H9 (cell line): ENCODE measurements around the gene SAT2. TPM values are rescaled to one million over a fixed set of nuclear protein-coding genes. Genes with fewer than 3 reads are reported as not detected.

Source experiments
- DNase-seq: peaks from one replicate; pipeline ENCODE4 v3.0.0-alpha.2; 2017
- H2AFZ ChIP-seq: one replicate; pipeline ENCODE4 v1.6.1; 2013; ENCODE audit warnings: mild to moderate bottlenecking, low read length, control low read depth, moderate library complexity
- H2AK5ac ChIP-seq: 2 replicates; pipeline ENCODE4 v1.6.1; 2013; ENCODE audit warnings: low read length, control low read depth, mixed read lengths; ENCODE audit not compliant: insufficient read length
- H2BK120ac ChIP-seq: one replicate; pipeline ENCODE4 v1.6.1; 2013; ENCODE audit warnings: low read depth, mild to moderate bottlenecking, low read length, control low read depth, inconsistent platforms; ENCODE audit not compliant: poor library complexity, severe bottlenecking
- H2BK12ac ChIP-seq: 2 replicates; pipeline ENCODE4 v1.6.1; 2013; ENCODE audit warnings: low read length, control low read depth, mixed read lengths, low read depth; ENCODE audit not compliant: insufficient read length
- H2BK15ac ChIP-seq: 2 replicates; pipeline ENCODE4 v1.6.1; 2013; ENCODE audit warnings: low read depth, low read length, control low read depth
- H2BK20ac ChIP-seq: one replicate; pipeline ENCODE4 v1.6.1; 2013; ENCODE audit warnings: low read depth, mild to moderate bottlenecking, low read length, control low read depth, inconsistent platforms; ENCODE audit not compliant: poor library complexity, severe bottlenecking
- H2BK5ac ChIP-seq: 2 replicates; pipeline ENCODE4 v1.6.1; 2013; ENCODE audit warnings: low read length, control low read depth, mixed read lengths; ENCODE audit not compliant: insufficient read length
- H3K14ac ChIP-seq: 2 replicates; pipeline ENCODE4 v1.6.1; 2013; ENCODE audit warnings: low read length, control low read depth; ENCODE audit not compliant: insufficient read depth
- H3K18ac ChIP-seq: 2 replicates; pipeline ENCODE4 v1.6.1; 2013; ENCODE audit warnings: low read depth, mild to moderate bottlenecking, mixed read lengths, low read length, control low read depth; ENCODE audit not compliant: insufficient read length
- H3K23ac ChIP-seq: 2 replicates; pipeline ENCODE4 v1.6.1; 2013; ENCODE audit warnings: low read length, control low read depth, mixed read lengths, low read depth; ENCODE audit not compliant: insufficient read length
- H3K23me2 ChIP-seq: 2 replicates; pipeline ENCODE4 v1.6.1; 2013; ENCODE audit warnings: low read depth, mild to moderate bottlenecking, mixed read lengths, low read length, control low read depth; ENCODE audit not compliant: insufficient read length, poor library complexity, severe bottlenecking
- H3K27ac ChIP-seq: 2 replicates; pipeline ENCODE4 v1.5.1; 2013; ENCODE audit warnings: low read length, control low read depth, mixed read lengths, low read depth; ENCODE audit not compliant: insufficient read length
- H3K27me3 ChIP-seq: 2 replicates; pipeline ENCODE4 v1.6.1; 2013; ENCODE audit warnings: low read length, control low read depth, inconsistent platforms; ENCODE audit not compliant: insufficient read depth
- H3K4ac ChIP-seq: 2 replicates; pipeline ENCODE4 v1.6.1; 2013; ENCODE audit warnings: low read depth, mild to moderate bottlenecking, control low read depth, inconsistent platforms, low read length, moderate library complexity
- H3K4me1 ChIP-seq: 2 replicates; pipeline ENCODE4 v1.6.1; 2013; ENCODE audit warnings: low read length, control low read depth, inconsistent platforms; ENCODE audit not compliant: insufficient read depth
- H3K4me2 ChIP-seq: 2 replicates; pipeline ENCODE4 v1.6.1; 2013; ENCODE audit warnings: low read length, control low read depth, mixed read lengths; ENCODE audit not compliant: insufficient read length, insufficient read depth
- H3K56ac ChIP-seq: 2 replicates; pipeline ENCODE4 v1.6.1; 2013; ENCODE audit warnings: low read depth, mild to moderate bottlenecking, mixed read lengths, low read length, control low read depth; ENCODE audit not compliant: insufficient read length
- H3K79me1 ChIP-seq: 2 replicates; pipeline ENCODE4 v1.6.1; 2013; ENCODE audit warnings: low read depth, mild to moderate bottlenecking, moderate library complexity, low read length, control low read depth, inconsistent platforms; ENCODE audit not compliant: insufficient read depth, poor library complexity, severe bottlenecking
- H3K79me2 ChIP-seq: 2 replicates; pipeline ENCODE4 v1.6.1; 2013; ENCODE audit warnings: low read length, control low read depth, inconsistent platforms; ENCODE audit not compliant: insufficient read depth
- H3K9ac ChIP-seq: 2 replicates; pipeline ENCODE4 v1.6.1; 2013; ENCODE audit warnings: low read length, control low read depth, mixed read lengths; ENCODE audit not compliant: insufficient read length; ENCODE audit errors: extremely low read depth
- H3K9me3 ChIP-seq: one replicate; pipeline ENCODE4 v1.6.1; 2013; ENCODE audit warnings: low read depth, low read length, inconsistent platforms; ENCODE audit not compliant: control insufficient read depth
- H3T11ph ChIP-seq: one replicate; pipeline ENCODE4 v1.6.1; 2013; ENCODE audit warnings: mild to moderate bottlenecking, low read length, control low read depth, inconsistent platforms
- H4K20me1 ChIP-seq: one replicate; pipeline ENCODE4 v1.6.1; 2013; ENCODE audit not compliant: control insufficient read depth, insufficient read length, insufficient read depth
- H4K5ac ChIP-seq: 2 replicates; pipeline ENCODE4 v1.6.1; 2013; ENCODE audit warnings: low read depth, mild to moderate bottlenecking, mixed read lengths, low read length, control low read depth; ENCODE audit not compliant: insufficient read length
- H4K8ac ChIP-seq: replicated peaks from 2 replicates; pipeline ENCODE4 v1.6.1; 2013; ENCODE audit warnings: low read length, control low read depth, mixed read lengths, low read depth; ENCODE audit not compliant: insufficient read length
- H4K91ac ChIP-seq: 2 replicates; pipeline ENCODE4 v1.6.1; 2013; ENCODE audit warnings: low read depth, mild to moderate bottlenecking, moderate library complexity, mixed read lengths, low read length, control low read depth; ENCODE audit not compliant: insufficient read length
- H3K27ac Mint-ChIP-seq, 3 experiments: 2 replicates in 2 of 3; 3 replicates in 1 of 3; pipeline ENCODE4 v1.8.0; 2020 to 2021; ENCODE audit warnings: mixed read lengths in 3 of 3, mild to moderate bottlenecking in 1 of 3, moderate library complexity in 1 of 3
- H3K27me3 Mint-ChIP-seq: 2 replicates; pipeline ENCODE4 v1.8.0; 2021; ENCODE audit warnings: low read depth, mild to moderate bottlenecking, moderate library complexity, mixed read lengths
- H3K36me3 Mint-ChIP-seq, 3 experiments: 2 replicates in 2 of 3; 3 replicates in 1 of 3; pipeline ENCODE4 v1.8.0; 2020 to 2021; ENCODE audit warnings: low read depth in 3 of 3, mixed read lengths in 3 of 3; ENCODE audit not compliant: insufficient read depth in 1 of 3
- H3K4me1 Mint-ChIP-seq, 2 experiments: 2 replicates each; pipeline ENCODE4 v1.8.0; 2020; ENCODE audit warnings: mixed read lengths in 2 of 2
- H3K4me3 Mint-ChIP-seq, 2 experiments: 2 replicates in 1 of 2; 3 replicates in 1 of 2; pipeline ENCODE4 v1.8.0; 2020 to 2021; ENCODE audit warnings: mild to moderate bottlenecking in 2 of 2, mixed read lengths in 2 of 2, moderate library complexity in 1 of 2
- H3K9me3 Mint-ChIP-seq, 2 experiments: 2 replicates in 1 of 2; 3 replicates in 1 of 2; pipeline ENCODE4 v1.8.0; 2020; ENCODE audit warnings: mild to moderate bottlenecking in 2 of 2, mixed read lengths in 2 of 2, moderate library complexity in 1 of 2
- CTCF ChIP-seq: fragments of 200-600 bp; sonication (generic); conservative IDR thresholded peaks from 3 replicates; pipeline ENCODE4 v1.8.0; 2021; ENCODE audit warnings: antibody characterized with exemption, mild to moderate bottlenecking
- WGBS: extraction: QIAGEN DNeasy Blood & Tissue Kit; methylation state at CpG from one replicate; pipeline ENCODE4 v1.1.7; 2013; ENCODE audit warnings: missing lambda C conversion rate, low lambda C conversion rate, mixed read lengths; ENCODE audit not compliant: insufficient read length; ENCODE audit errors: extremely low coverage; 5-methylcytosine and 5-hydroxymethylcytosine counted together
- total RNA-seq: library from RNA; stranded (reverse); gene quantifications from 2 replicates; pipeline ENCODE4 v1.2.1, GENCODE V29; 2021

The SAT2 gene
- total RNA-seq, 1 experiment from 2014 or later = 72.1 TPM

- peaks cover 10 to 43% (median 38%) of the 10 kb centered on the region in 3 experiments for H3K36me3 Mint-ChIP-seq
These were observed 44.1 kb downstream of the SAT2 start, which contains the start of gene MPDU1 for GRCh38 chr17:7583253-7584109. MPDU1 (plus strand) TSS chr17:7583852; CDS start chr17:7583863, 11 bp downstream.

More at GRCh38 chr17:7583253-7584109, 44.1 kb downstream of the SAT2 start, which contains the start of gene MPDU1:
- peak within 1 kb of the TSS; percentile 93 for H3T11ph ChIP-seq
- peak within 1 kb of the TSS; percentile 92 for H3K56ac ChIP-seq
- peak within 1 kb of the TSS; percentile 79 for H3K4me2 ChIP-seq
- H3K4me1 ChIP-seq = no peaks in the 10 kb centered on the region
- Mint-ChIP-seq H3K4me1 (peaks cover 31 to 55% of the 10 kb centered on the region in 2 experiments), H3K4me3 (peak within 1 kb of the TSS; percentile 98), H3K27ac (peak within 1 kb of the TSS; percentile 100), H3K27me3 (no peaks in the 10 kb centered on the region; the same call in none of the 2 replicates), H3K9me3 (peaks cover 0 to 3% of the 10 kb centered on the region in 2 experiments; a peak in 1 of 5 replicates)
- no peaks in the 10 kb centered on the region for H3K79me1 ChIP-seq
- peak within 1 kb of the TSS; percentile 96 for H4K91ac ChIP-seq
- H2BK20ac ChIP-seq = no peak within 1 kb of the TSS
- H2AFZ ChIP-seq = no peak within 1 kb of the TSS
- peak within 1 kb of the TSS; percentile 100 for H3K18ac ChIP-seq
- peak within 1 kb of the TSS; percentile 92 for H2BK12ac ChIP-seq
- peak within 1 kb of the TSS; percentile 99 for H4K5ac ChIP-seq
- no peak within 1 kb of the TSS for H2AK5ac ChIP-seq
- peak within 1 kb of the TSS; percentile 96 for H3K27ac ChIP-seq
- H2BK120ac ChIP-seq = peak within 1 kb of the TSS; percentile 82
- H3K27me3 ChIP-seq = no peaks in the 10 kb centered on the region
- peaks cover 3% of the 10 kb centered on the region for H3K23me2 ChIP-seq
- H4K8ac ChIP-seq = peak within 1 kb of the TSS; percentile 98
- H4K20me1 ChIP-seq = no peaks in the 10 kb centered on the region
- peak; percentile 98 for DNase-seq
- TF ChIP-seq CTCF = no peak
- H2BK15ac ChIP-seq = no peak within 1 kb of the TSS
- H3K4ac ChIP-seq = peak within 1 kb of the TSS; percentile 70
- no CpG with 5 or more reads among the region's 69 CpGs for WGBS
- peak within 1 kb of the TSS; percentile 100 for H3K14ac ChIP-seq
- no peaks in the 10 kb centered on the region; the same call in 1 of the 2 replicates for H3K79me2 ChIP-seq
- peak within 1 kb of the TSS; percentile 100 for H3K9ac ChIP-seq
- no peaks in the 10 kb centered on the region for H3K9me3 ChIP-seq
- peak within 1 kb of the TSS; percentile 92 for H2BK5ac ChIP-seq
- H3K23ac ChIP-seq = no peak within 1 kb of the TSS
